H1 (cell line): ENCODE measurements around the gene CEND1. TPM values are rescaled to one million over a fixed set of nuclear protein-coding genes. Genes with fewer than 3 reads are reported as not detected.

ENCODE experiments used
- CBX5 ChIP-seq: fragments of 300-800, 300-1000 bp; sonication (generic); IDR thresholded peaks from 2 replicates; pipeline ENCODE4 v1.7.1; 2016; ENCODE audit warnings: antibody characterized with exemption, low read length, low read depth
- CEBPB ChIP-seq: IDR thresholded peaks from 2 replicates; pipeline ENCODE4 v1.6.1; 2012; ENCODE audit warnings: low read depth, low read length
- MAFK ChIP-seq: IDR thresholded peaks from 2 replicates; pipeline ENCODE4 v1.6.1; 2012; ENCODE audit warnings: low read depth, mild to moderate bottlenecking, improper control_type of control experiment, low read length
- SIX5 ChIP-seq: IDR thresholded peaks from 2 replicates; pipeline ENCODE4 v1.6.1; 2011; ENCODE audit warnings: mild to moderate bottlenecking, low read depth, low read length
- SUZ12 ChIP-seq: fragments of 200-600 bp; sonication (generic); IDR thresholded peaks from 2 replicates; pipeline ENCODE4 v1.6.1; 2012; ENCODE audit warnings: mild to moderate bottlenecking, inconsistent platforms, low read length, moderate library complexity, mixed read lengths
- TAF7 ChIP-seq: optimal IDR thresholded peaks from 2 replicates; pipeline ENCODE3; 2011; ENCODE audit warnings: low read depth, mild to moderate bottlenecking, inconsistent platforms, low read length, moderate library complexity, borderline replicate concordance
- TBP ChIP-seq: IDR thresholded peaks from 2 replicates; pipeline ENCODE4 v1.6.1; 2011; ENCODE audit warnings: low read depth, low read length, improper control_type of control experiment
- TCF12 ChIP-seq: IDR thresholded peaks from 2 replicates; pipeline ENCODE4 v1.6.1; 2011; ENCODE audit warnings: low read depth, mild to moderate bottlenecking, low read length
- polyA plus RNA-seq, 7 experiments: library from polyadenylated mRNA; depleted of rRNA in 3 of 7; stranded (reverse) in 5 of 7; unstranded in 2 of 7; fragments of >200 nt in 5 of 7; fragments of 200-250 nt in 2 of 7; gene quantifications; 1 replicate in 5 of 7; 2 replicates in 1 of 7; 4 replicates in 1 of 7; pipeline versions ENCODE4 v1.2.1 to v1.2.3, GENCODE V29; 2011 to 2013; ENCODE audit warnings: missing spikeins in 2 of 7, mixed read lengths in 2 of 7
- total RNA-seq: library from RNA; stranded (reverse); fragmentation: NEBNext Ultra II Directional; extraction: Animal tissue kit (Norgen Biotek cat#: 25700); gene quantifications from 2 replicates; pipeline ENCODE4 v1.2.1, GENCODE V29; 2021
- TF ChIP-seq, protein P1 (sequence below), 3 experiments: IDR thresholded peaks; 1 replicate in 2 of 3; 2 replicates in 1 of 3; pipeline versions ENCODE4 v1.5.1 to v1.6.1; 2011; ENCODE audit warnings: low read length in 3 of 3, mild to moderate bottlenecking in 3 of 3, inconsistent platforms in 2 of 3, low read depth in 1 of 3, moderate library complexity in 1 of 3; ENCODE audit not compliant: insufficient read depth in 1 of 3; ENCODE audit errors: control extremely low read depth in 1 of 3
- TF ChIP-seq, protein P2 (sequence below): fragments of 300-600 bp; sonication (generic); IDR thresholded peaks from 2 replicates; pipeline ENCODE4 v1.7.1; 2012; ENCODE audit warnings: low read length, moderate library complexity, mild to moderate bottlenecking, inconsistent platforms; ENCODE audit not compliant: insufficient replicate concordance

CEND1 gene
- total and polyA plus RNA-seq, 2 of the 8 experiments (the other 6 are each of a cell fraction or from before 2014, with no cell fraction given), result 0.82 to 5.0 TPM

DNA sequence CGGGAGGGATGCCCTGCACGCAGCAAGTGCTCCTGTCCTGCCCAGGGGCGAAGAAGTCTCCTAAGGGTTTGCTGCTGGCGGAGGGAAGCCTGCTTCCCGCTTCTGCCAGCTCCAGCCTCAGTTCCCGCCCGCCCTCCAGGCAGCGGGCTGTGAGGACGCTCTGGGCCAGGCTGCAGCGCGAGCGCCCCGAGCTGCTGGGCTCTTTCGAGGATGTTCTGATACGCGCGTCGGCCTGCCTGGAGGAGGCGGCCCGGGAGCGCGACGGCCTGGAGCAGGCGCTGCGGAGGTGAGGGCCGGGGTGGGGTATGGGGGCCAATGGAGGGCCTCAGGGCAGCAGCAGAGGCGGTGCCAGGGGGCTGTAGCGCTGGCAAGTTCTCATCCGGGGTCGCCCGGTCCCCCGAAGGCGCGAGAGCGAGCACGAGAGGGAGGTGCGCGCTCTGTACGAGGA is 40.0 kb upstream of the CEND1 start (continued):
- TF ChIP-seq, protein P1, sequence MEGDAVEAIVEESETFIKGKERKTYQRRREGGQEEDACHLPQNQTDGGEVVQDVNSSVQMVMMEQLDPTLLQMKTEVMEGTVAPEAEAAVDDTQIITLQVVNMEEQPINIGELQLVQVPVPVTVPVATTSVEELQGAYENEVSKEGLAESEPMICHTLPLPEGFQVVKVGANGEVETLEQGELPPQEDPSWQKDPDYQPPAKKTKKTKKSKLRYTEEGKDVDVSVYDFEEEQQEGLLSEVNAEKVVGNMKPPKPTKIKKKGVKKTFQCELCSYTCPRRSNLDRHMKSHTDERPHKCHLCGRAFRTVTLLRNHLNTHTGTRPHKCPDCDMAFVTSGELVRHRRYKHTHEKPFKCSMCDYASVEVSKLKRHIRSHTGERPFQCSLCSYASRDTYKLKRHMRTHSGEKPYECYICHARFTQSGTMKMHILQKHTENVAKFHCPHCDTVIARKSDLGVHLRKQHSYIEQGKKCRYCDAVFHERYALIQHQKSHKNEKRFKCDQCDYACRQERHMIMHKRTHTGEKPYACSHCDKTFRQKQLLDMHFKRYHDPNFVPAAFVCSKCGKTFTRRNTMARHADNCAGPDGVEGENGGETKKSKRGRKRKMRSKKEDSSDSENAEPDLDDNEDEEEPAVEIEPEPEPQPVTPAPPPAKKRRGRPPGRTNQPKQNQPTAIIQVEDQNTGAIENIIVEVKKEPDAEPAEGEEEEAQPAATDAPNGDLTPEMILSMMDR (IDR thresholded peaks at IDR 0.05; ENCODE audit: control extremely low read depth in 1 of 3, insufficient read depth in 1 of 3, low read depth in 1 of 3, low read length in 3 of 3), result no peak
- no peak for TF ChIP-seq CBX5
- no peak for TF ChIP-seq TCF12
- TF ChIP-seq SIX5, result no peak
- TF ChIP-seq, protein P2, sequence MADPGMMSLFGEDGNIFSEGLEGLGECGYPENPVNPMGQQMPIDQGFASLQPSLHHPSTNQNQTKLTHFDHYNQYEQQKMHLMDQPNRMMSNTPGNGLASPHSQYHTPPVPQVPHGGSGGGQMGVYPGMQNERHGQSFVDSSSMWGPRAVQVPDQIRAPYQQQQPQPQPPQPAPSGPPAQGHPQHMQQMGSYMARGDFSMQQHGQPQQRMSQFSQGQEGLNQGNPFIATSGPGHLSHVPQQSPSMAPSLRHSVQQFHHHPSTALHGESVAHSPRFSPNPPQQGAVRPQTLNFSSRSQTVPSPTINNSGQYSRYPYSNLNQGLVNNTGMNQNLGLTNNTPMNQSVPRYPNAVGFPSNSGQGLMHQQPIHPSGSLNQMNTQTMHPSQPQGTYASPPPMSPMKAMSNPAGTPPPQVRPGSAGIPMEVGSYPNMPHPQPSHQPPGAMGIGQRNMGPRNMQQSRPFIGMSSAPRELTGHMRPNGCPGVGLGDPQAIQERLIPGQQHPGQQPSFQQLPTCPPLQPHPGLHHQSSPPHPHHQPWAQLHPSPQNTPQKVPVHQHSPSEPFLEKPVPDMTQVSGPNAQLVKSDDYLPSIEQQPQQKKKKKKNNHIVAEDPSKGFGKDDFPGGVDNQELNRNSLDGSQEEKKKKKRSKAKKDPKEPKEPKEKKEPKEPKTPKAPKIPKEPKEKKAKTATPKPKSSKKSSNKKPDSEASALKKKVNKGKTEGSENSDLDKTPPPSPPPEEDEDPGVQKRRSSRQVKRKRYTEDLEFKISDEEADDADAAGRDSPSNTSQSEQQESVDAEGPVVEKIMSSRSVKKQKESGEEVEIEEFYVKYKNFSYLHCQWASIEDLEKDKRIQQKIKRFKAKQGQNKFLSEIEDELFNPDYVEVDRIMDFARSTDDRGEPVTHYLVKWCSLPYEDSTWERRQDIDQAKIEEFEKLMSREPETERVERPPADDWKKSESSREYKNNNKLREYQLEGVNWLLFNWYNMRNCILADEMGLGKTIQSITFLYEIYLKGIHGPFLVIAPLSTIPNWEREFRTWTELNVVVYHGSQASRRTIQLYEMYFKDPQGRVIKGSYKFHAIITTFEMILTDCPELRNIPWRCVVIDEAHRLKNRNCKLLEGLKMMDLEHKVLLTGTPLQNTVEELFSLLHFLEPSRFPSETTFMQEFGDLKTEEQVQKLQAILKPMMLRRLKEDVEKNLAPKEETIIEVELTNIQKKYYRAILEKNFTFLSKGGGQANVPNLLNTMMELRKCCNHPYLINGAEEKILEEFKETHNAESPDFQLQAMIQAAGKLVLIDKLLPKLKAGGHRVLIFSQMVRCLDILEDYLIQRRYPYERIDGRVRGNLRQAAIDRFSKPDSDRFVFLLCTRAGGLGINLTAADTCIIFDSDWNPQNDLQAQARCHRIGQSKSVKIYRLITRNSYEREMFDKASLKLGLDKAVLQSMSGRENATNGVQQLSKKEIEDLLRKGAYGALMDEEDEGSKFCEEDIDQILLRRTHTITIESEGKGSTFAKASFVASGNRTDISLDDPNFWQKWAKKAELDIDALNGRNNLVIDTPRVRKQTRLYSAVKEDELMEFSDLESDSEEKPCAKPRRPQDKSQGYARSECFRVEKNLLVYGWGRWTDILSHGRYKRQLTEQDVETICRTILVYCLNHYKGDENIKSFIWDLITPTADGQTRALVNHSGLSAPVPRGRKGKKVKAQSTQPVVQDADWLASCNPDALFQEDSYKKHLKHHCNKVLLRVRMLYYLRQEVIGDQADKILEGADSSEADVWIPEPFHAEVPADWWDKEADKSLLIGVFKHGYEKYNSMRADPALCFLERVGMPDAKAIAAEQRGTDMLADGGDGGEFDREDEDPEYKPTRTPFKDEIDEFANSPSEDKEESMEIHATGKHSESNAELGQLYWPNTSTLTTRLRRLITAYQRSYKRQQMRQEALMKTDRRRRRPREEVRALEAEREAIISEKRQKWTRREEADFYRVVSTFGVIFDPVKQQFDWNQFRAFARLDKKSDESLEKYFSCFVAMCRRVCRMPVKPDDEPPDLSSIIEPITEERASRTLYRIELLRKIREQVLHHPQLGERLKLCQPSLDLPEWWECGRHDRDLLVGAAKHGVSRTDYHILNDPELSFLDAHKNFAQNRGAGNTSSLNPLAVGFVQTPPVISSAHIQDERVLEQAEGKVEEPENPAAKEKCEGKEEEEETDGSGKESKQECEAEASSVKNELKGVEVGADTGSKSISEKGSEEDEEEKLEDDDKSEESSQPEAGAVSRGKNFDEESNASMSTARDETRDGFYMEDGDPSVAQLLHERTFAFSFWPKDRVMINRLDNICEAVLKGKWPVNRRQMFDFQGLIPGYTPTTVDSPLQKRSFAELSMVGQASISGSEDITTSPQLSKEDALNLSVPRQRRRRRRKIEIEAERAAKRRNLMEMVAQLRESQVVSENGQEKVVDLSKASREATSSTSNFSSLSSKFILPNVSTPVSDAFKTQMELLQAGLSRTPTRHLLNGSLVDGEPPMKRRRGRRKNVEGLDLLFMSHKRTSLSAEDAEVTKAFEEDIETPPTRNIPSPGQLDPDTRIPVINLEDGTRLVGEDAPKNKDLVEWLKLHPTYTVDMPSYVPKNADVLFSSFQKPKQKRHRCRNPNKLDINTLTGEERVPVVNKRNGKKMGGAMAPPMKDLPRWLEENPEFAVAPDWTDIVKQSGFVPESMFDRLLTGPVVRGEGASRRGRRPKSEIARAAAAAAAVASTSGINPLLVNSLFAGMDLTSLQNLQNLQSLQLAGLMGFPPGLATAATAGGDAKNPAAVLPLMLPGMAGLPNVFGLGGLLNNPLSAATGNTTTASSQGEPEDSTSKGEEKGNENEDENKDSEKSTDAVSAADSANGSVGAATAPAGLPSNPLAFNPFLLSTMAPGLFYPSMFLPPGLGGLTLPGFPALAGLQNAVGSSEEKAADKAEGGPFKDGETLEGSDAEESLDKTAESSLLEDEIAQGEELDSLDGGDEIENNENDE, result no peak
- TF ChIP-seq SUZ12, result no peak
- 0 out of 2 replicates have a peak, but pooled peaks have one; percentile 27 for TF ChIP-seq TBP
- TF ChIP-seq CEBPB, result no peak
- no peak for TF ChIP-seq MAFK
- TF ChIP-seq TAF7, result no peak
